SK-N-SH treated with all-trans-retinoic acid at 6 μM for 48 hours (cell line): ENCODE measurements around the gene BACE1.
"Not testable (repeated sequence)": the region's sequence is repeated elsewhere in the genome, so short reads cannot be mapped to it uniquely, and the experiment has no call there.

Experiments
- ATAC-seq: fragments of 200-7000 bp; cut with Tn5 transposase; 3 replicates; pipeline ENCODE4 v1.9.1; 2020; ENCODE audit warnings: mild to moderate bottlenecking, moderate library complexity
- ARNTL ChIP-seq: fragments of 450-650 bp; formaldehyde crosslinking; IDR thresholded peaks from 2 replicates; pipeline ENCODE4 v1.5.0; 2020; ENCODE audit warnings: low read depth, mild to moderate bottlenecking, moderate library complexity, borderline replicate concordance
- BACH2 ChIP-seq: fragments of 250-450 bp; sonication (Bioruptor Pico); IDR thresholded peaks from 2 replicates; pipeline ENCODE4 v1.9.0; 2021; ENCODE audit warnings: mild to moderate bottlenecking, borderline replicate concordance
- CREB5 ChIP-seq: fragments of 250-450 bp; sonication (Bioruptor Pico); IDR thresholded peaks from 2 replicates; pipeline ENCODE4 v1.5.1; 2020; ENCODE audit warnings: low read depth, mild to moderate bottlenecking, moderate library complexity
- CSDC2 ChIP-seq: fragments of 250-450 bp; sonication (Bioruptor Pico); IDR thresholded peaks from 2 replicates; pipeline ENCODE4 v1.5.0; 2020; ENCODE audit warnings: mild to moderate bottlenecking, moderate library complexity
- CSRNP3 ChIP-seq: fragments of 250-450 bp; sonication (Bioruptor Pico); IDR thresholded peaks from 2 replicates; pipeline ENCODE4 v1.5.1; 2021; ENCODE audit warnings: mild to moderate bottlenecking, moderate library complexity
- ESRRG ChIP-seq: fragments of 250-450 bp; sonication (Bioruptor Pico); IDR thresholded peaks from 2 replicates; pipeline ENCODE4 v1.6.1; 2021; ENCODE audit warnings: mild to moderate bottlenecking
- ISL1 ChIP-seq: fragments of 250-450 bp; sonication (Bioruptor Pico); IDR thresholded peaks from 2 replicates; pipeline ENCODE4 v2.1.2; 2022; ENCODE audit warnings: mild to moderate bottlenecking, moderate library complexity
- OSR1 ChIP-seq: fragments of 250-450 bp; sonication (Bioruptor Pico); IDR thresholded peaks from 2 replicates; pipeline ENCODE4 v1.8.0; 2022; ENCODE audit warnings: moderate library complexity, mild to moderate bottlenecking, inconsistent platforms
- PATZ1 ChIP-seq: fragments of 250-450 bp; sonication (Bioruptor Pico); IDR thresholded peaks from 2 replicates; pipeline ENCODE4 v1.8.0; 2020; ENCODE audit warnings: mild to moderate bottlenecking, moderate library complexity, borderline replicate concordance
- POU6F1 ChIP-seq: fragments of 250-450 bp; sonication (Bioruptor Pico); IDR thresholded peaks from 2 replicates; pipeline ENCODE4 v1.8.0; 2021; ENCODE audit warnings: low read depth, mild to moderate bottlenecking, moderate library complexity, borderline replicate concordance
- PPARA ChIP-seq: fragments of 250-450 bp; sonication (Bioruptor Pico); IDR thresholded peaks from 2 replicates; pipeline ENCODE4 v1.5.0; 2020; ENCODE audit warnings: mild to moderate bottlenecking, borderline replicate concordance
- RARB ChIP-seq: fragments of 250-450 bp; sonication (Bioruptor Pico); IDR thresholded peaks from 2 replicates; pipeline ENCODE4 v1.8.0; 2021; ENCODE audit warnings: mild to moderate bottlenecking, moderate library complexity
- TCF4 ChIP-seq: fragments of 250-450 bp; sonication (Bioruptor Pico); IDR thresholded peaks from 2 replicates; pipeline ENCODE4 v1.8.0; 2021; ENCODE audit warnings: mild to moderate bottlenecking, moderate library complexity, borderline replicate concordance
- TOX ChIP-seq: fragments of 250-450 bp; sonication (Bioruptor Pico); IDR thresholded peaks from 2 replicates; pipeline ENCODE4 v1.8.0; 2021; ENCODE audit warnings: mild to moderate bottlenecking, moderate library complexity, borderline replicate concordance
- TSHZ2 ChIP-seq: fragments of 250-450 bp; sonication (Bioruptor Pico); IDR thresholded peaks from 2 replicates; pipeline ENCODE4 v1.5.0; 2020; ENCODE audit warnings: mild to moderate bottlenecking, moderate library complexity
- ZC3H10 ChIP-seq: fragments of 250-450 bp; sonication (Bioruptor Pico); IDR thresholded peaks from 2 replicates; pipeline ENCODE4 v1.5.1; 2021; ENCODE audit warnings: mild to moderate bottlenecking, moderate library complexity
- ZFP3 ChIP-seq: fragments of 250-450 bp; sonication (Bioruptor Pico); IDR thresholded peaks from 2 replicates; pipeline ENCODE4 v1.5.0; 2020; ENCODE audit warnings: mild to moderate bottlenecking, moderate library complexity
- ZFP30 ChIP-seq: fragments of 450-650 bp; formaldehyde crosslinking; IDR thresholded peaks from 2 replicates; pipeline ENCODE4 v1.5.0; 2022; ENCODE audit warnings: mild to moderate bottlenecking, moderate library complexity
- ZNF565 ChIP-seq: fragments of 450-650 bp; formaldehyde crosslinking; conservative IDR thresholded peaks from 2 replicates; pipeline ENCODE4 v1.5.0; 2020; ENCODE audit warnings: low read depth, mild to moderate bottlenecking, moderate library complexity
- ZNF70 ChIP-seq: fragments of 450-650 bp; formaldehyde crosslinking; IDR thresholded peaks from 2 replicates; pipeline ENCODE4 v1.5.0; 2020; ENCODE audit warnings: mild to moderate bottlenecking, moderate library complexity
- ZNF8 ChIP-seq: fragments of 450-650 bp; formaldehyde crosslinking; IDR thresholded peaks from 2 replicates; pipeline ENCODE4 v1.5.0; 2020; ENCODE audit warnings: mild to moderate bottlenecking, moderate library complexity

The BACE1 gene

GRCh38 chr11:117328375-117329010 lies 12.4 kb upstream of the BACE1 start (continued):
- no peak for TF ChIP-seq ZFP30 (CRISPR knock-in tag)
- no peak for TF ChIP-seq TCF4 (CRISPR knock-in tag)
- no peak for TF ChIP-seq ESRRG (CRISPR knock-in tag)
- no peak for TF ChIP-seq ARNTL (CRISPR knock-in tag)
- no peak for TF ChIP-seq ZFP3 (CRISPR knock-in tag)

- ATAC-seq: peak; percentile 96
- TF ChIP-seq PATZ1 (CRISPR knock-in tag) (peak; percentile 96), OSR1 (CRISPR knock-in tag) (no peak)
Observed at GRCh38 chr11:117327567-117328374, 11.7 kb upstream of the BACE1 start, which contains the start of gene CEP164. TSS of gene CEP164 (plus strand) at chr11:117327854. CDS start at chr11:117338587, 10,733 bp downstream.

GRCh38 chr11:117327255-117327566 lies 11.2 kb upstream of the BACE1 start:
- ATAC-seq: not testable (repeated sequence)

GRCh38 chr11:117319214-117319840 lies 3.3 kb upstream of the BACE1 start:
- no peak for ATAC-seq
- TF ChIP-seq ISL1: 0 out of 2 replicates have a peak, but pooled peaks have one; percentile 11
- no peak for TF ChIP-seq ZFP30 (CRISPR knock-in tag)

- ATAC-seq: no peak
- TF ChIP-seq TSHZ2 (CRISPR knock-in tag): no peak
- TF ChIP-seq ZNF565: no peak
- no peak for TF ChIP-seq CREB5 (CRISPR knock-in tag)
- no peak for TF ChIP-seq ZFP30 (CRISPR knock-in tag)
- no peak for TF ChIP-seq PATZ1 (CRISPR knock-in tag)
- no peak for TF ChIP-seq ZNF8
- no peak for TF ChIP-seq BACH2 (CRISPR knock-in tag)
- no peak for TF ChIP-seq PPARA (CRISPR knock-in tag)
- no peak for TF ChIP-seq TOX (CRISPR knock-in tag)
- TF ChIP-seq ZNF70 (CRISPR knock-in tag): no peak
- TF ChIP-seq RARB (CRISPR knock-in tag): no peak
- TF ChIP-seq CSRNP3 (CRISPR knock-in tag): no peak
- TF ChIP-seq CSDC2: no peak
- TF ChIP-seq ARNTL (CRISPR knock-in tag): no peak
- TF ChIP-seq TCF4 (CRISPR knock-in tag): no peak
- TF ChIP-seq POU6F1 (CRISPR knock-in tag): no peak
- TF ChIP-seq ZC3H10 (CRISPR knock-in tag): no peak
- TF ChIP-seq ESRRG (CRISPR knock-in tag): no peak
Observed at GRCh38 chr11:117318738-117319137, 2.7 kb upstream of the BACE1 start.
